NCI-H1105 (cell line): ENCODE data around the gene ADAMTSL3.

ENCODE experiments used
- DNase-seq: peaks from one replicate; lab custom pipeline; 2025; lab: John Stamatoyannopoulos, UW

The ADAMTSL3 gene

GRCh38 chr15:83708328-83708727, 54.4 kb downstream of the ADAMTSL3 start:
- no peak for DNase-seq

- no peak for DNase-seq
Observed at GRCh38 chr15:83709241-83709640, 55.3 kb downstream of the ADAMTSL3 start.

GRCh38 chr15:83709811-83710210, 55.9 kb downstream of the ADAMTSL3 start:
- no peak for DNase-seq

- DNase-seq = no peak
Observed at GRCh38 chr15:83710452-83710851, 56.5 kb downstream of the ADAMTSL3 start.

GRCh38 chr15:83711236-83711635, 57.3 kb downstream of the ADAMTSL3 start:
- DNase-seq = no peak

- DNase-seq = no peak
Observed at GRCh38 chr15:83713242-83713641, 59.3 kb downstream of the ADAMTSL3 start.

GRCh38 chr15:83714939-83715628, 61.2 kb downstream of the ADAMTSL3 start:
- no peak for DNase-seq

GRCh38 chr15:83716605-83717004, 62.7 kb downstream of the ADAMTSL3 start:
- DNase-seq = no peak

GRCh38 chr15:83717010-83717409, 63.1 kb downstream of the ADAMTSL3 start:
- no peak for DNase-seq

GRCh38 chr15:83720468-83720867, 66.5 kb downstream of the ADAMTSL3 start:
- no peak for DNase-seq

- no peak for DNase-seq
Observed at GRCh38 chr15:83721031-83721430, 67.1 kb downstream of the ADAMTSL3 start.

- DNase-seq = no peak
Observed at GRCh38 chr15:83721981-83722380, 68.1 kb downstream of the ADAMTSL3 start.

- DNase-seq = no peak
Observed at GRCh38 chr15:83723216-83723615, 69.3 kb downstream of the ADAMTSL3 start.

- DNase-seq = no peak
Observed at GRCh38 chr15:83732196-83732595, 78.3 kb downstream of the ADAMTSL3 start.

- no peak for DNase-seq
Observed at GRCh38 chr15:83732770-83733169, 78.8 kb downstream of the ADAMTSL3 start.

- no peak for DNase-seq
Observed at GRCh38 chr15:83733206-83733605, 79.3 kb downstream of the ADAMTSL3 start.

GRCh38 chr15:83733691-83734090, 79.8 kb downstream of the ADAMTSL3 start:
- DNase-seq = no peak

- DNase-seq = no peak
Observed at GRCh38 chr15:83734487-83734886, 80.6 kb downstream of the ADAMTSL3 start.

GRCh38 chr15:83739629-83740028, 85.7 kb downstream of the ADAMTSL3 start:
- no peak for DNase-seq

- no peak for DNase-seq
Observed at GRCh38 chr15:83745771-83746170, 91.8 kb downstream of the ADAMTSL3 start.

GRCh38 chr15:83746231-83746630, 92.3 kb downstream of the ADAMTSL3 start:
- DNase-seq = no peak

- DNase-seq = no peak
Observed at GRCh38 chr15:83747050-83747717, 93.3 kb downstream of the ADAMTSL3 start.

- no peak for DNase-seq
Observed at GRCh38 chr15:83747718-83748110, 93.8 kb downstream of the ADAMTSL3 start.
